ENCODE measurements around the gene PDCD1LG2.
"Not testable (repeated sequence)": the region's sequence is repeated elsewhere in the genome, so short reads cannot be mapped to it uniquely, and the experiment has no call there.

The PDCD1LG2 gene

DNA sequence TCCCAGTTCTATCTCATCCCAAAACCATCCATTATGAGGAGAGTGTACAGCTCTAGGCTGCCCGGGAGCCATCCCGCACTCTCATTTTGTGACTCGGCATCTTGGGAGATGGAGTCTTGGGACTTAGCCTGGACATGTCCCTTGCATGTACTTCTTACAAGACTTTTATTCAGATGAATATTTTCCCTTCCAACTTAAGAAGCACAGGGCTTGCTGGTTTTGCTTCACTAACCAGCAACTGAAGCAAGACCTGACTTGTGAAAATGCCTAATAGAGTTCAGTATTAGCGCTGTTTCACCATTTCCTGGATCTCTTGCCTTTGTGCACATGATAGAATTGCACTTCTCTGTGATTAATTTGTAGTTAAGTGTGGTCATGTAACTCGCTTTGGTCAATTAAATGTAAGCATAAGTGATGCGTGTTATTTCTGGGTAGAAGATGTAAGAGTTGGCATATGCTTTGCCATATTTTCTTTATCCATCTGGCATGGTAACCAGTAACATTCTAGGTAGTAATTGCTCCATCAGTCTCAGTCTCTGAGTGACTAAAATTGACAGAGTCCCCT is 55.8 kb downstream of the PDCD1LG2 start:
- DNase-seq (ENCODE audit: low spot score) = no peak

GRCh38 chr9:5568868-5569267 is 58.5 kb downstream of the PDCD1LG2 start:
- no peak for DNase-seq (ENCODE audit: low spot score)

GRCh38 chr9:5569409-5569808 is 59.1 kb downstream of the PDCD1LG2 start:
- no peak for DNase-seq (ENCODE audit: low spot score)

- DNase-seq (ENCODE audit: low spot score) = no peak
Measured at GRCh38 chr9:5569891-5570290, 59.6 kb downstream of the PDCD1LG2 start.

GRCh38 chr9:5571629-5572232 is 61.4 kb downstream of the PDCD1LG2 start:
- no peak for DNase-seq (ENCODE audit: low spot score)

GRCh38 chr9:5574097-5574496 is 63.8 kb downstream of the PDCD1LG2 start:
- DNase-seq (ENCODE audit: low spot score) = no peak

- no peak for DNase-seq (ENCODE audit: low spot score)
Measured at GRCh38 chr9:5575000-5575399, 64.7 kb downstream of the PDCD1LG2 start.

DNA sequence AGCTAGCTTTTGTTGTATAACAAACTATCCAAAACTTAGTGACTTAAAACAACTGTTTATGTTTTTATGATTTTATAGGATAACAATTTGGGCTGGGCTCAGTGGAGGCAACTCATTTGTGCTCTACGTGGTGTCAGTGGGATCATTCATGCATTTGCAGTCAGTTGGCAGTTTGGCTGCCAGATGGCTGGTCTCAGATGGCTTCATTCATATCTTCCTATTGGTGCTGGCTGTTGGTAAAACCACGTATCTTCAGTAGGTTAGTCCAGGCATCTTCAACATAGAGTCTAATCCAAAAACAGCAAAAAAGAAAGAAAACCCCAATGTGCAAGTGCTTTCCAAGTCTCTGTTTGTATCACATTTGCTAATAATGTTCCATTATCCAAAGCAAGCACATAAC is 66.9 kb downstream of the PDCD1LG2 start:
- DNase-seq (ENCODE audit: low spot score) = no peak

GRCh38 chr9:5578018-5578697 is 67.8 kb downstream of the PDCD1LG2 start:
- no peak for DNase-seq (ENCODE audit: low spot score)

DNA sequence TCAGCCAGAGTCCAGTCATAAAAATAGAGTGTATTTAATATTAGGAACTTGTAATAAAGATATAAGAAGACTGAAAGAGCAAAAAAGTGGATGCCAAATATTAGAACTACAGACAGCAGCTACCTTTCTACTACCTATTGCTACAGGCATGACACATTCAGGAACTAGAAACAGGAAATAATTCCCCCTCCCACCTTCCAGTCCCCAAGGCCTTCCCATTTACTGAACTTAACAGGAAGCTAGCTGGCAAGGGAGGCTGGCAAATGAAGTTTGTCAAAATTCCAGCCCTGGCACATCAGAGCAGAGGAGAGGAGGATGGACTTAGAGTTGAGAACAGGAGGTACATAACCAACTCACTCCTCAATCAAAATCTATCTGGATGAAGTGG is 68.4 kb downstream of the PDCD1LG2 start:
- no peak for DNase-seq (ENCODE audit: low spot score)

GRCh38 chr9:5579881-5580280 is 69.5 kb downstream of the PDCD1LG2 start:
- no peak for DNase-seq (ENCODE audit: low spot score)

- no peak for DNase-seq (ENCODE audit: low spot score)
Measured at GRCh38 chr9:5580650-5581049, 70.3 kb downstream of the PDCD1LG2 start.

- not testable (repeated sequence) for DNase-seq (ENCODE audit: low spot score)
Measured at GRCh38 chr9:5581706-5582105, 71.4 kb downstream of the PDCD1LG2 start.

DNA sequence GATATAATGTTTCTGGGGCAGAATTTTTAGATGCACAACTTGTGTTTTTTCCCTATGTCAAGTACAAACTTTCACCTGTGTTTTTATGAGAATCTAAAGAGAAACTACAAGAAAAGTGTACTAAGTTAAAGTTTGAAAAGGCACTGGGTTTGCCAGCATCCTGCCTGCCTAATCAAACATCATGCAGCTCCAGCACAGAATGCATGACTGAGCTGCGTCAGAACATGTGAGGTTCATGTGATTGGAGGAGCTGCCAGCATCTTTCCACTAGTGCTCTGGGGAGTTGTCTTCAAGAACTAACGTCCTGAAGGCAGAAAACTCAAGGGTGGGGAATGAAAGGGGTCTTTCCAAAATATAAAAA is 72.5 kb downstream of the PDCD1LG2 start:
- DNase-seq (ENCODE audit: low spot score) = no peak

DNA sequence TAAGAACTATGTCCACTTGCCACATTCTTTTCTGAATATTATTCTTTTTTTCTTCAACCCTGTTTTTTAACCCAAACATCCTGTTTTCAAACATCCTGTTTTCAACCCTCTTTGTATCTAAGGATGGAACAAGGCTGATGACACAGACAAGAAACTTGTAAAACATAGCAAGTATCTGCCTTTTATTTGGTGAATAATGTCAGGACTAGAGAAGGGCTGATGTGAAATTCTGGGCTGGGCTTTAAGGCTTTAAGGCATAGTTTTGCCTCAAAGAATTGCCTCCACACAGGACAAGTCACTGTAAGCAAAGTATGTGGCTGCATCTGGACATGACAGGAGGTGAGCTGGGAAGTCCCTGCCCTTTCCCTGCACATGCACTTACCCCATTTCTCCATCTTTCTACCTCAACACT is 76.1 kb downstream of the PDCD1LG2 start:
- DNase-seq (ENCODE audit: low spot score) = no peak

GRCh38 chr9:5587024-5587423 is 76.7 kb downstream of the PDCD1LG2 start:
- no peak for DNase-seq (ENCODE audit: low spot score)

- DNase-seq (ENCODE audit: low spot score) = no peak
Measured at GRCh38 chr9:5592231-5592630, 81.9 kb downstream of the PDCD1LG2 start.

DNA sequence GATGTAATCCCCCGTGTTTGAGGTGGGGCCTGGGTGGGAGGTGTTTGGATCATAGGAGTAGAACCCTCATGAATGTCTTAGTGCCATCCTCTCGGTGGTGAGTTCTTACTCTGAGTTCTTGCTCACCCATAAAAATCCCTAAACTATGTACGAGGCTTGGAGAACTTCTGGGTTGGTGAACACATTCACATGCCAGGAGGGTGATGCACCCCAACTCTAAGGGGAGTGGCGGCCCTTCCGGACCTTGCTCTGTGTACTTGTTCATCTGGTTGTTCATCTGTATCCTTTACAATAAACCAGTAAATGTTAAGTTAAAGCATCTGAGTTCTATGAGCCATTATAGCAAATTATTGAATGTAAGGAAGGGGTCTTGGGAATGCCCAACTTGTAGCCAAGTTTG is 82.6 kb downstream of the PDCD1LG2 start:
- no peak for DNase-seq (ENCODE audit: low spot score)

DNA sequence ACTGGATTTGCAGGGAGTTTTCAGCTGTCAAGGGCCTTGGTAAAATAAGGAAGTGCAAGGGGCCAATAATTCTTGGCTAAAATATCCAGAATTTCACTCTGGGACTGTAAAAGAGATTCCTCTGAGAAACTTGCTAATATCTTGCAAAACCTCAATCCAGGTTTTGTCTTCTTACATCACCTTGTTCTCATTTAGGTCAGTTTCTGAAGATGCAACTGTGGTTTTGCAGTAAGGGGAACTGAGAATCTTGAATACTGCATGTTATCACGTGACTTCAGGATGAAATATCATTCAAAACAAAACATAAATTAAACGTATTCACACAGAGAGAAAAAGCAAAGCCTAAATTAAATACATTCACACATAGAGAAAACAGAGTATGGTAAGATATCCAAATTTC is 83.6 kb downstream of the PDCD1LG2 start:
- no peak for DNase-seq (ENCODE audit: low spot score)

- DNase-seq (ENCODE audit: low spot score) = no peak
Measured at GRCh38 chr9:5596173-5596572, 85.8 kb downstream of the PDCD1LG2 start.

DNA sequence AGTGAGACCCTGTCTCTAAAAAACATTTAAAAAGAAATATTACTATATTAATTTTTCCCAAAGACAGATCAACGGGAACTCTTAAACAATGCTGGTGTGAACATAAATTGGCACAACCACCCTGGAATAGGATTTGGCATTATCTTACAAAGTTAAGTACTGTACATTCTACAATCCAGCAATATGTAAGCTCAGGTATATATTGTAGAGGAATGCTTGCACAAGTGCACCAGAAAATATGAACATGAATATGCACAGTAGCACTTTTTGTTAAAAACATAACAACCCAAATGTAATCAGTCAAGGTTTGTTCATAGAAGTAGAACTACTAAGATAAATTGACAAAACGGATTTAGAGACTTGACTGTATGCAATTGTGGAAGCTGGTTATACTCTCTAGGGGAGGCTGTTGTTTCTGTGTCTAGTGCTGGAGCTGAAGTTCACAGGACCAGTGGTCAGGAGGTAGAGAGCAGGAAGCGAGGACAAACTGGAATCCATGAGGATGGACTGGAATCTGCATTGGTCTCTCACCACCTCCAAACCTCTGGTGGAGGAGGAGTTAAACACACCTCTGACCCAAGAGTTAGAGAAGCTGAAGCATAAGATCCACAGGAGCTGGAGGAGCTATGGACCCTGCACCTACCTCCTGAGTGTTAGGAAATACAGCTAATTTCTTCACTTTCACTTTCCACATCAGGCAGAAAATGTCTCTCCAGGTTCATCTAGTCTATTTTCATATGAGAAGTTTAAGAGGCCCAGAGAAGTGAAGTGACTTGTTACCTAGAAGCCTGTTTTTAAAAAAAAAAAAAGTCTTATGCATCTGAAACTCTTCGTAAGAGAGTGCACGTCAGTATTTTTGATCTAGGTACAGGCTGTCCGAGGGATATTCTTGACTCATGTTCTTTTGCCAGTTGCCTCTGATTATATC is 98.2 kb downstream of the PDCD1LG2 start:
- no peak for DNase-seq (ENCODE audit: low spot score)

- DNase-seq (ENCODE audit: low spot score) = no peak
Measured at GRCh38 chr9:5609226-5609596, 98.9 kb downstream of the PDCD1LG2 start.

DNA sequence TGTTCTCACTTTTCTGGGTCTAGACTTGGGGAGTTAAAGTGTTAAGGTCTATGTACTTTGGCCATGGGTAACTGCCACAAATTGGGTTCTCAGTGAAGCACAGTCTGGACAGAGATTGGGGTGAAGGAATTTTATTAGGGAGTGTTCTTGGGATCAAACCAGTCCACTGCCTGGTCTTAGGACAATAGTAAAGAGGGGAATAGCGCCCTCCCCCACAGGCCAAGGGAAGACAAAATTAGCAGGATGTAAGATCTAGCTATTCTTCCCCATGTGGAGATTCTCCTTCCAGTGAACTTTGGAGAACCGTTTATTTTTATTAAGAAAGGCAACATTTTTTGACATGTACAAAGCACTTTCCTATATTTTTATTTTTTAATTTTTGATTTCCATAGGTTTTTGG is 100.2 kb downstream of the PDCD1LG2 start:
- DNase-seq (ENCODE audit: low spot score) = no peak
